Tibial artery (tissue), 4 donors: ENCODE results near the gene MACROD2.

Experiments used
- DNase-seq, 2 donors: peaks; one replicate each; pipeline ENCODE4 v3.0.0-alpha.2; 2019
- H3K27ac ChIP-seq, 2 donors: fragments of 200-600 bp; sonication (generic) in 1 of 2; 1 replicate in 1 of 2; 2 replicates in 1 of 2; pipeline ENCODE4 v1.5.1; 2018 to 2019; ENCODE audit warnings: mild to moderate bottlenecking in 1 of 2
- H3K27me3 ChIP-seq, 2 donors: fragments of 200-600 bp; sonication (generic) in 1 of 2; one replicate each; pipeline versions ENCODE4 v1.5.1 to v1.6.0; 2016 to 2019
- H3K36me3 ChIP-seq, 3 donors: fragments of 200-600 bp; sonication (generic) in 2 of 3; one replicate each; pipeline ENCODE4 v1.5.1; 2016 to 2019; ENCODE audit warnings: mild to moderate bottlenecking in 2 of 3
- H3K4me1 ChIP-seq, 4 donors: fragments of 200-600 bp; sonication (generic) in 2 of 4; 1 replicate in 3 of 4; 2 replicates in 1 of 4; pipeline ENCODE4 v1.5.1; 2016 to 2019
- H3K4me3 ChIP-seq, 2 donors: fragments of 200-600 bp; sonication (generic) in 1 of 2; 1 replicate in 1 of 2; 2 replicates in 1 of 2; pipeline ENCODE4 v1.5.1; 2018 to 2019; ENCODE audit warnings: mild to moderate bottlenecking in 2 of 2
- H3K9me3 ChIP-seq, 3 donors: fragments of 200-600 bp; sonication (generic) in 1 of 3; one replicate each; pipeline ENCODE4 v1.5.1; 2016 to 2019
- CTCF ChIP-seq, 2 experiments: fragments of 200-600 bp in 1 of 2; fragments of 450-650 bp in 1 of 2; IDR thresholded peaks; one replicate each; pipeline ENCODE4 v1.5.1; 2017 to 2019; ENCODE audit warnings: antibody characterized with exemption in 2 of 2, mild to moderate bottlenecking in 1 of 2, moderate library complexity in 1 of 2
- intact Hi-C: fragments of 100-400 bp; cut with DNase I; formaldehyde crosslinking; loops from one replicate; pipeline ENCODE4 v1.15.0; 2023; ENCODE audit warnings: low total_unique reads

Gene MACROD2

GRCh38 chr20:14193885-14194284 is 198.6 kb downstream of the MACROD2 start:
- intact Hi-C loops = no loop called here
- no peak overlapping the region for H3K27ac ChIP-seq
- H3K9me3 ChIP-seq = no peaks in the 10 kb centered on the region
- no peaks in the 10 kb centered on the region for H3K27me3 ChIP-seq
- H3K4me1 ChIP-seq = peaks cover 0 to 24% (median 9%) of the 10 kb centered on the region in 4 donors
- DNase-seq = no peak
- no peak for TF ChIP-seq CTCF (IDR thresholded peaks at IDR 0.05)
- H3K36me3 ChIP-seq = no peaks in the 10 kb centered on the region
- no peak overlapping the region for H3K4me3 ChIP-seq

GRCh38 chr20:14197097-14197496 is 201.8 kb downstream of the MACROD2 start:
- no peak overlapping the region for H3K4me3 ChIP-seq
- no peak overlapping the region for H3K27ac ChIP-seq
- H3K4me1 ChIP-seq = peaks cover 0 to 24% (median 9%) of the 10 kb centered on the region in 4 donors
- no peaks in the 10 kb centered on the region for H3K36me3 ChIP-seq
- H3K9me3 ChIP-seq = no peaks in the 10 kb centered on the region
- TF ChIP-seq CTCF (IDR thresholded peaks at IDR 0.05) = no peak
- H3K27me3 ChIP-seq = no peaks in the 10 kb centered on the region
- intact Hi-C loops = no loop called here
- no peak for DNase-seq

GRCh38 chr20:14198416-14198815 is 203.1 kb downstream of the MACROD2 start:
- H3K36me3 ChIP-seq = no peaks in the 10 kb centered on the region
- peaks cover 0 to 24% (median 9%) of the 10 kb centered on the region in 4 donors for H3K4me1 ChIP-seq
- intact Hi-C loops = no loop called here
- no peak overlapping the region for H3K4me3 ChIP-seq
- H3K27ac ChIP-seq = no peak overlapping the region
- peaks cover 0 to 10% (median 0%) of the 10 kb centered on the region in 3 donors for H3K9me3 ChIP-seq
- no peak for DNase-seq
- no peaks in the 10 kb centered on the region for H3K27me3 ChIP-seq
- TF ChIP-seq CTCF (IDR thresholded peaks at IDR 0.05) = no peak

- no peak for TF ChIP-seq CTCF (IDR thresholded peaks at IDR 0.05)
- Histone ChIP-seq H3K27me3 (no peaks in the 10 kb centered on the region), H3K27ac (no peak overlapping the region), H3K4me3 (no peak overlapping the region), H3K36me3 (no peaks in the 10 kb centered on the region), H3K9me3 (peaks cover 0 to 10% (median 0%) of the 10 kb centered on the region in 3 donors), H3K4me1 (peaks cover 0 to 24% (median 9%) of the 10 kb centered on the region in 4 donors)
- DNase-seq = no peak
- intact Hi-C loops = no loop called here
Measured at GRCh38 chr20:14199111-14199510, 203.8 kb downstream of the MACROD2 start.

- no peak for DNase-seq
- H3K27ac ChIP-seq = no peak overlapping the region
- no peak overlapping the region for H3K4me3 ChIP-seq
- H3K27me3 ChIP-seq = no peaks in the 10 kb centered on the region
- H3K4me1 ChIP-seq = no peaks in the 10 kb centered on the region
- no peaks in the 10 kb centered on the region for H3K36me3 ChIP-seq
- H3K9me3 ChIP-seq = peaks cover 0 to 10% (median 0%) of the 10 kb centered on the region in 3 donors
- TF ChIP-seq CTCF (IDR thresholded peaks at IDR 0.05) = no peak
- intact Hi-C loops = no loop called here
Measured at GRCh38 chr20:14203657-14204056, 208.3 kb downstream of the MACROD2 start.

- Histone ChIP-seq H3K36me3 (no peaks in the 10 kb centered on the region), H3K4me3 (no peak overlapping the region), H3K4me1 (no peaks in the 10 kb centered on the region), H3K9me3 (peaks cover 0 to 7% (median 0%) of the 10 kb centered on the region in 3 donors), H3K27me3 (no peaks in the 10 kb centered on the region), H3K27ac (no peak overlapping the region)
- TF ChIP-seq CTCF (IDR thresholded peaks at IDR 0.05) = no peak
- DNase-seq = no peak
- intact Hi-C loops = no loop called here
Measured at GRCh38 chr20:14207591-14207990, 212.3 kb downstream of the MACROD2 start.
